ENCODE data around the gene KRTAP9-2. TPM values are rescaled to one million over a fixed set of nuclear protein-coding genes. Genes with fewer than 3 reads are reported as not detected.

Gene KRTAP9-2
- total RNA-seq, 1 donor from 2014 or later: not detected

DNA sequence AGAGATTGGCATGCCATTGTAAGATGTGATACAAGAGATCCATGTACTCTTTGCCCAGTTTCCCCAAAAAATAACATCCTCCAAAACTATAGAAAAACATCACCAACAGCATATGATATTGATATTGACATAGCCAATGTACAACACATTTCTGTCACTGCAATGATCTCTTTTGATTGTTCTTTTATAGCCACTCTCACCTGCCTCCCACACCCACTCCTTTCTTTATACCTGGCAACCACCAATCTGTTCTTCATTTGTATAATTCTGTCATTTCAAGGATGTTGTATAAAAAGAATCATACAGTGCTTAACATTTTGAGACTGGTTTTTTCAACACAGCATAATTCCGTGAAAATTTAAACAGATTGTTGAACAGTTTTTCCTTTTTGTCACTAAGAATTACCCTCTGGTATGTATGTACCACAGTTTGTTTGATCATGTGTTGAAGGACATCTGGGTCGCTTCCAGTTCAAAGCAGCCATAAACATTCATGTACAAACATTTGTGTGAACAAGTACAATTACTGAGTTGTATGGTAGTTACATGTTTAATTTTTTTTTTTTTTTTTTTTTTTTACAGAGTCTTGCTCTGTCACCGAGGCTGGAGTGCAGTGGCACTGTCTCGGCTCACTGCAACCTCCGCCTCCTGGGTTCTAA, 26.9 kb upstream of the KRTAP9-2 start:
- Histone ChIP-seq H3K27ac (no peak overlapping the region), H3K4me1 (no peaks in the 10 kb centered on the region), H3K9me3 (no peaks in the 10 kb centered on the region), H3K36me3 (no peaks in the 10 kb centered on the region), H3K4me3 (no peak overlapping the region), H3K27me3 (no peaks in the 10 kb centered on the region)
- no peak for DNase-seq (ENCODE audit: low spot score in 2 of 2)
- TF ChIP-seq, protein P1, sequence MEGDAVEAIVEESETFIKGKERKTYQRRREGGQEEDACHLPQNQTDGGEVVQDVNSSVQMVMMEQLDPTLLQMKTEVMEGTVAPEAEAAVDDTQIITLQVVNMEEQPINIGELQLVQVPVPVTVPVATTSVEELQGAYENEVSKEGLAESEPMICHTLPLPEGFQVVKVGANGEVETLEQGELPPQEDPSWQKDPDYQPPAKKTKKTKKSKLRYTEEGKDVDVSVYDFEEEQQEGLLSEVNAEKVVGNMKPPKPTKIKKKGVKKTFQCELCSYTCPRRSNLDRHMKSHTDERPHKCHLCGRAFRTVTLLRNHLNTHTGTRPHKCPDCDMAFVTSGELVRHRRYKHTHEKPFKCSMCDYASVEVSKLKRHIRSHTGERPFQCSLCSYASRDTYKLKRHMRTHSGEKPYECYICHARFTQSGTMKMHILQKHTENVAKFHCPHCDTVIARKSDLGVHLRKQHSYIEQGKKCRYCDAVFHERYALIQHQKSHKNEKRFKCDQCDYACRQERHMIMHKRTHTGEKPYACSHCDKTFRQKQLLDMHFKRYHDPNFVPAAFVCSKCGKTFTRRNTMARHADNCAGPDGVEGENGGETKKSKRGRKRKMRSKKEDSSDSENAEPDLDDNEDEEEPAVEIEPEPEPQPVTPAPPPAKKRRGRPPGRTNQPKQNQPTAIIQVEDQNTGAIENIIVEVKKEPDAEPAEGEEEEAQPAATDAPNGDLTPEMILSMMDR (IDR thresholded peaks at IDR 0.05): no peak
- intact Hi-C loops (cut with DNase I): no loop called here

GRCh38 chr17:41211845-41212466, 14.5 kb upstream of the KRTAP9-2 start:
- Histone ChIP-seq H3K4me3 (no peak overlapping the region), H3K27me3 (no peaks in the 10 kb centered on the region), H3K27ac (no peak overlapping the region), H3K9me3 (no peaks in the 10 kb centered on the region), H3K36me3 (no peaks in the 10 kb centered on the region), H3K4me1 (no peaks in the 10 kb centered on the region)
- no peak for DNase-seq (ENCODE audit: low spot score in 2 of 2)
- intact Hi-C loops (cut with DNase I): no loop called here
- TF ChIP-seq, protein P1 (IDR thresholded peaks at IDR 0.05): no peak

GRCh38 chr17:41212524-41213169, 13.8 kb upstream of the KRTAP9-2 start:
- Histone ChIP-seq H3K9me3 (no peaks in the 10 kb centered on the region), H3K4me1 (no peaks in the 10 kb centered on the region), H3K27me3 (no peaks in the 10 kb centered on the region), H3K36me3 (no peaks in the 10 kb centered on the region), H3K4me3 (no peak overlapping the region), H3K27ac (no peak overlapping the region)
- TF ChIP-seq, protein P1 (IDR thresholded peaks at IDR 0.05): no peak
- intact Hi-C loops (cut with DNase I): no loop called here
- DNase-seq (ENCODE audit: low spot score in 2 of 2): no peak

GRCh38 chr17:41215681-41216080, 10.8 kb upstream of the KRTAP9-2 start:
- Histone ChIP-seq H3K27ac (no peak overlapping the region), H3K9me3 (no peaks in the 10 kb centered on the region), H3K4me1 (no peaks in the 10 kb centered on the region), H3K27me3 (no peaks in the 10 kb centered on the region), H3K4me3 (no peak overlapping the region), H3K36me3 (no peaks in the 10 kb centered on the region)
- intact Hi-C loops (cut with DNase I): no loop called here
- TF ChIP-seq, protein P1 (IDR thresholded peaks at IDR 0.05): no peak
- DNase-seq (ENCODE audit: low spot score in 2 of 2): no peak

DNA sequence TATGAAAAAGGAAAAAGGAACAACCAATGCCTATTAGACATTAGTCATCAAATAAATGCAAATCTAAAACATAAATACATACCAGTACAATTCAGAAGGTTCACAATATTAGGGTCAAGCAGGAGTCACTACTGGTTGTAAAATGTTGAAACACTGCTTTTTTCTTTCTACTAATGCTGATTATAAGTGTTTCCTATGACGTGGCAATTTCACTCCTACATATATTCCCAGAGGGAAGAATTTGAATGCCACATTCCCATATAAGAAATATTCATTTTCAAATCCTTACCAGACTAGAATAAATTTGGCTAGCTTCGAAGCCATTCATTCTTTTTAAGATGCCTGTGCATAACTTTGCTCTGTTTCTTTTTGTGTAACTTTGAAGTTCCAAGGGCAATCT, 2.6 kb upstream of the KRTAP9-2 start:
- intact Hi-C loops (cut with DNase I): no loop called here
- H3K36me3 ChIP-seq: no peaks in the 10 kb centered on the region
- H3K9me3 ChIP-seq: no peaks in the 10 kb centered on the region

More for the DNA sequence above, 2.6 kb upstream of the KRTAP9-2 start:
- no peak for DNase-seq (ENCODE audit: low spot score in 2 of 2)
- Histone ChIP-seq H3K4me3 (no peak overlapping the region), H3K27me3 (no peaks in the 10 kb centered on the region), H3K27ac (no peak overlapping the region), H3K4me1 (no peaks in the 10 kb centered on the region)
- TF ChIP-seq, protein P1 (IDR thresholded peaks at IDR 0.05): no peak
